NCI-H1048 (cell line): ENCODE data around the gene MAP2K6.

Experiments used
- DNase-seq: peaks from one replicate; lab custom pipeline; 2025; lab: John Stamatoyannopoulos, UW

MAP2K6 gene

GRCh38 chr17:69414408-69415274, at the start of gene MAP2K6:
Gene MAP2K6 (plus strand): TSS chr17:69414697. CDS start chr17:69414985, 288 bp downstream.
- no peak for DNase-seq

- DNase-seq, result no peak
Measured at GRCh38 chr17:69367298-69367697, 47.2 kb upstream of the MAP2K6 start.

- DNase-seq, result no peak
Measured at GRCh38 chr17:69373069-69373468, 41.4 kb upstream of the MAP2K6 start.

GRCh38 chr17:69375229-69375628, 39.3 kb upstream of the MAP2K6 start:
- no peak for DNase-seq

GRCh38 chr17:69388822-69389442, 25.6 kb upstream of the MAP2K6 start:
- no peak for DNase-seq

GRCh38 chr17:69390795-69391501, 23.5 kb upstream of the MAP2K6 start:
- no peak for DNase-seq

GRCh38 chr17:69401251-69401650, 13.2 kb upstream of the MAP2K6 start:
- no peak for DNase-seq

GRCh38 chr17:69402052-69402451, 12.4 kb upstream of the MAP2K6 start:
- DNase-seq, result no peak

- DNase-seq, result no peak
Measured at GRCh38 chr17:69404399-69404798, 10.1 kb upstream of the MAP2K6 start.

- DNase-seq, result no peak
Measured at GRCh38 chr17:69405096-69405495, 9.4 kb upstream of the MAP2K6 start.

GRCh38 chr17:69406941-69407340, 7.6 kb upstream of the MAP2K6 start:
- DNase-seq, result no peak

GRCh38 chr17:69407759-69408158, 6.7 kb upstream of the MAP2K6 start:
- DNase-seq, result no peak

- no peak for DNase-seq
Measured at GRCh38 chr17:69410671-69411070, 3.8 kb upstream of the MAP2K6 start.

GRCh38 chr17:69411766-69412165, 2.7 kb upstream of the MAP2K6 start:
- DNase-seq, result no peak

- no peak for DNase-seq
Measured at GRCh38 chr17:69412251-69412671, 2.2 kb upstream of the MAP2K6 start.

- DNase-seq, result no peak
Measured at GRCh38 chr17:69415431-69415830, 934 bp downstream of the MAP2K6 start.

GRCh38 chr17:69417545-69418483, 3.3 kb downstream of the MAP2K6 start:
- no peak for DNase-seq

- no peak for DNase-seq
Measured at GRCh38 chr17:69418535-69418934, 4.0 kb downstream of the MAP2K6 start.

- no peak for DNase-seq
Measured at GRCh38 chr17:69423450-69423849, 9.0 kb downstream of the MAP2K6 start.

- DNase-seq, result no peak
Measured at GRCh38 chr17:69424287-69425041, 10.0 kb downstream of the MAP2K6 start.

GRCh38 chr17:69425978-69426377, 11.5 kb downstream of the MAP2K6 start:
- no peak for DNase-seq
